Activated T-helper 1 cell treated with anti-CD3 and anti-CD28 coated beads, Interleukin-12 subunit alpha, Interleukin-12 subunit beta, Interleukin-2, Interleukin-4 antibody, amounts not matched to agents 30 ng/mL and 10 ng/mL and 1 ng/mL, durations not matched to agents 14 hours and 24 hours and 36 hours (primary cell): Measurements from ENCODE around the gene LRP1-AS. TPM values are rescaled to one million over a fixed set of nuclear protein-coding genes. Genes with fewer than 3 reads are reported as not detected.

ENCODE experiments used
- DNase-seq: peaks from one replicate; pipeline ENCODE4 v3.0.0; 2021; ENCODE audit warnings: low spot score
- H3K27ac Mint-ChIP-seq: one replicate; pipeline ENCODE4 v1.8.0; 2021; ENCODE audit warnings: mild to moderate bottlenecking, mixed read lengths
- H3K27me3 Mint-ChIP-seq: one replicate; pipeline ENCODE4 v1.8.0; 2022; ENCODE audit warnings: mild to moderate bottlenecking, moderate library complexity, mixed read lengths; ENCODE audit not compliant: insufficient read depth
- H3K36me3 Mint-ChIP-seq: one replicate; pipeline ENCODE4 v1.8.0; 2021; ENCODE audit warnings: low read depth, mixed read lengths
- H3K4me1 Mint-ChIP-seq: one replicate; pipeline ENCODE4 v1.8.0; 2021; ENCODE audit warnings: low read depth, mixed read lengths
- H3K4me3 Mint-ChIP-seq: one replicate; pipeline ENCODE4 v1.8.0; 2021; ENCODE audit warnings: mild to moderate bottlenecking, moderate library complexity, mixed read lengths
- H3K9me3 Mint-ChIP-seq: one replicate; pipeline ENCODE4 v1.8.0; 2021; ENCODE audit warnings: mixed read lengths
- intact Hi-C: fragments of 100-400 bp; cut with micrococcal nuclease; formaldehyde crosslinking; loops from one replicate; pipeline ENCODE4 v1.15.1; 2024
- total RNA-seq: library from RNA; stranded (reverse); gene quantifications from 2 replicates; pipeline ENCODE4 v1.2.3, GENCODE V29; 2022

Gene LRP1-AS
- total RNA-seq, 1 donor from 2014 or later = not detected

- Mint-ChIP-seq H3K36me3 (no peaks in the 10 kb centered on the region), H3K27ac (no peak overlapping the region), H3K27me3 (peaks cover 4% of the 10 kb centered on the region), H3K4me3 (no peak overlapping the region), H3K9me3 (no peaks in the 10 kb centered on the region), H3K4me1 (no peaks in the 10 kb centered on the region)
- no peak for DNase-seq
- intact Hi-C loops = no loop called here
Observed at GRCh38 chr12:57139796-57140649, 7.4 kb downstream of the LRP1-AS start.

DNA sequence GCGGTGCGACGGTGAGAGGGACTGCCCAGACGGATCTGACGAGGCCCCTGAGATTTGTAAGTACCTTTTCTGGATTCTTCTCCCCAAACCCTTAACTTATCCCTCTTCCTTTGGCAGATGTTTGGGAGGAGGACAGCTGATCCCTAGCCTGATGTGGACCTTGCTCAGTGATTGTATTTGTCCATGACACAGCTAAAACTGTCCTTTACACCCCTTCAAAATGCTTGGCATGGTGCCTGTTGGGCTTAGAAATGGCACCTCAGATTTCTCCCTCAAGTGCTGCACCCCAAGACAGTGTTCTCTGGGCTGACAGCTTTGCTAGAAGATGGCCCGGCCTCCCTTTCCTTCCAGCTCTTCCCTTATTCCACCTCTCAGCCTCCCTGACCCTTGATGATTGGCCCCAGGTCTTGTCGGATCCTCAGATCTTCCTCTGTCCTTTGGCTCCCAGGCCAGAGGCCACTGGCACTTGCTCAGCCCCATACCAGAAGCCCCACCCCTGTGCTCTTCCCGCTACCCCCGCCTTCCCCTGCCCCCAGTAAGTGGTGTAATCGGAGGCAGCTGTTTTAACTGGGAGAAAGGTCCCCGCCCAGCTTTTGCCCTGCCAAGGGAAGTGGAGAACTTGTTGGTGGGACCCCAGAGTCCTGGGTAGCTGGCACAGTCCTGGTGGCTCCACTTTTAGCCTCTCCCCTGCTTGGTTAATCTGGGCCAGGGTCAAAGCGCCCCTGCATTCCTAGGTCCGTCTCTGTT is 8.7 kb downstream of the LRP1-AS start:
- H3K9me3 Mint-ChIP-seq = no peaks in the 10 kb centered on the region
- peaks cover 5% of the 10 kb centered on the region for H3K27me3 Mint-ChIP-seq
- H3K27ac Mint-ChIP-seq = no peak overlapping the region
- no peak overlapping the region for H3K4me3 Mint-ChIP-seq
- H3K36me3 Mint-ChIP-seq = no peaks in the 10 kb centered on the region
- intact Hi-C loops = no loop called here
- DNase-seq = no peak
- H3K4me1 Mint-ChIP-seq = no peaks in the 10 kb centered on the region

DNA sequence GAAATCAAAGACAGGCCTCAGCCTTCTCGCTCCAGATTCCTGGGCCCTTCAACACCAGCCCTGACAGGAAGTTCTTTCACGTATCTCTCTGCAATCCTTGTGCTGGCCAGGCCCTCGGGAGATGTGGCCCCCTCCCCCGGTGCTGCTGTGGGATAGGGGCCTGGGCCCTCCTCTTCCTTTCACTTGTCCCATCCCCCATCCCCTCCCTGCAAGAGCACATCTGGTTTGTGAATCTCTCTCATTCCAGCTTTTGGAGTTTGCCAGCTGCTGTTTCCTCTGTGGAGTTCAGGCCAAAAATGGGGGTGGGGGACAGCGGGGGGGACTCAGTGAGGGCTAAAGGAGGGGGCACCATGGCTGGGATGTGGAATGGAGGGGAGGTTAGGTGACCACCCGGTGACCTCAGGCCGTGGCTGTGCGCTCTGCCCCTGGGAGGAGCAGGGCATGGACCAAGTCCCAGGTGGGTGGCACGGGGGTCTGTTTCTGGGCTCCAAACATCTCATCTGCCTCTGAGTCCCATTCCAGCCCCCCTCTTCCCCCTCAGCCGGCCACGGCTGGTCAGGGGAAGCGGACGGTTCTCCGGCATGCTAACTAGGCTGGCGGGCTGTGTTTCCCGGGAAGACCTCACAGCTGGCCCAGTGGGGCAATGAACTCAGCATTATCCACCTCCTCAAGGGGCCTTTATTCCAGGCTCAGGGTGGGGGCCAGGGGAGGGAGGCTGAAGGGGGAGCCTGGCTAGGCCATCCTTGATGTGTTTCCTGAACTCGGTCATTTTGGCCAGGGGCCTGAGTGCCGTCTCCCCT is 11.7 kb downstream of the LRP1-AS start:
- Mint-ChIP-seq H3K4me3 (no peak overlapping the region), H3K36me3 (no peaks in the 10 kb centered on the region), H3K27me3 (peaks cover 15% of the 10 kb centered on the region), H3K4me1 (no peaks in the 10 kb centered on the region), H3K27ac (no peak overlapping the region), H3K9me3 (no peaks in the 10 kb centered on the region)
- DNase-seq = no peak
- intact Hi-C loops = no loop called here

DNA sequence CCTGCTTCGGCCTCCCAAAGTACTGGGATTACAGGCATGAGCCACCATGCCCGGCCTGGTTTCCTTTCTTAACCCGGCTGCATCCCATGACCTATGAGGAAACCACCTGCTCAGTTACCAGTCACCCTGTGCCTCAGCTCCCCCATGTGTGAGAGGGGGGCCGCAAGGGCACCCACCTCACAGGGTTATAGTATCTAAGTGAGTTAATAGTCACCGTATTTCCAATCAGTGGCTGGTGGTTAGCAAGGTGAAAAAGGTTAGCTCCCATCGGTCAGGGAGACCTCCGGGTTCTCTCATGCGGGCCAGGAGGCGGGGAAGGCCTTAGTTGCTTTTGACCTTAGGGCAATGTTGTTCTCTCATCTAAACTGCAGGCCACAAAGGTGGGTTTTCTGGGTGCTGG is 12.5 kb downstream of the LRP1-AS start:
- no peaks in the 10 kb centered on the region for H3K9me3 Mint-ChIP-seq

DNA sequence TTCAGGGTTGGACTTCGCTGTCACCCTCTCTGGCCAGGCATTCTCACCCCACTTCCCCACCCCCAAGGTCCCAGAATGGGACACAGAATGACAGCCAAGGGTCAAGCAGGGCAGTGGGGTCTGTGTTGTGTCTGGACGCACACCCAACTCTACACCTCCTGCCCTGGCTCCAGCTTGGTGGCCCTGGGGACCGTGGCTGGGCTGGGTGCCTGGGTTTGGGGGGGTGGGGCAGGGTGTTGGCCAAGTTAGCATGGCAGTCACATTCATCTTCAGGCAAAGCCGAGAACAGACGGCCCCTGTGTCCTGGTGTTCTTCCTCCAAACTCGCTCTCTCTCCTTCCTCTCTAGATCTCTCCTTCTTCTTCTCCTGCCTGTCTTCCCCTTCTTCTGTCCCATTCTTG is 13.5 kb downstream of the LRP1-AS start:
- Mint-ChIP-seq H3K36me3 (no peaks in the 10 kb centered on the region), H3K27me3 (peaks cover 27% of the 10 kb centered on the region), H3K9me3 (no peaks in the 10 kb centered on the region), H3K4me3 (no peak overlapping the region), H3K4me1 (peaks cover 6% of the 10 kb centered on the region), H3K27ac (no peak overlapping the region)
- intact Hi-C loops = no loop called here
- no peak for DNase-seq

More for the DNA sequence above, 12.5 kb downstream of the LRP1-AS start:
- Mint-ChIP-seq H3K4me1 (peaks cover 2% of the 10 kb centered on the region), H3K27me3 (peaks cover 22% of the 10 kb centered on the region), H3K36me3 (no peaks in the 10 kb centered on the region), H3K27ac (no peak overlapping the region), H3K4me3 (no peak overlapping the region)
- no peak for DNase-seq
- intact Hi-C loops = no loop called here

DNA sequence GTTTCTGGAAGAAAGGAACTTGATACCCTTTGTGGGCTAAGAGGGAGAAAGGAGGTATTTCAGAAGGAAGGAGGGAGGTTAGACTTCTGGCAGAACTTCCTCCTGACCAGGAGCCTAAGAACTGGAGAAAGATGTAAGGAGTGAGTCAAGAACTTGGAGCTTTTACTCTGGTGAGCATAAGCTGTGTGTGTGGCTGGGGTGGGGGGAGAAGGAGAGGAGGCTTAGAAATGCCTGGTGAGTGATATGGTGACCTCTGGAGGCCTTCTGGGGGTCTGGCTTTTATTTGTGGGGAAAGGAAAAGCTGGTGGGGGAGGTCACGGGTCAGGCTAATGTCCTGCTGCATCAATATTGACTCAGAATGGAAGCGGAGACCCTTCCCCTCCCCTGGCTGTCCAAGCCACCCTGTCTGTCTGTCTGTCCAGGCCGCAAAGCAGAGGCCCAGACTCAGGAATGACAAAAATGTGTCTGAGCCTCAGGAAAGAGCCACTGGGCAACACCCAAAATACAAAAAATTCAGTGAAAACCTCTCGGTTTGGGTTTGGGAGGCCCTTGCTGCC is 14.3 kb downstream of the LRP1-AS start:
- H3K27me3 Mint-ChIP-seq = peaks cover 27% of the 10 kb centered on the region
- no peaks in the 10 kb centered on the region for H3K9me3 Mint-ChIP-seq
- no peak overlapping the region for H3K4me3 Mint-ChIP-seq
- no peak for DNase-seq
- H3K27ac Mint-ChIP-seq = no peak overlapping the region
- no peaks in the 10 kb centered on the region for H3K36me3 Mint-ChIP-seq
- peaks cover 6% of the 10 kb centered on the region for H3K4me1 Mint-ChIP-seq
- intact Hi-C loops = no loop called here

GRCh38 chr12:57131896-57132744 is 15.3 kb downstream of the LRP1-AS start:
- Mint-ChIP-seq H3K4me1 (peaks cover 10% of the 10 kb centered on the region), H3K27me3 (peaks cover 27% of the 10 kb centered on the region), H3K9me3 (no peaks in the 10 kb centered on the region), H3K36me3 (no peaks in the 10 kb centered on the region), H3K4me3 (no peak overlapping the region), H3K27ac (no peak overlapping the region)
- no peak for DNase-seq
- intact Hi-C loops = no loop called here

GRCh38 chr12:57130941-57131340 is 16.5 kb downstream of the LRP1-AS start:
- H3K27me3 Mint-ChIP-seq = peaks cover 38% of the 10 kb centered on the region
- H3K36me3 Mint-ChIP-seq = no peaks in the 10 kb centered on the region
- no peak overlapping the region for H3K27ac Mint-ChIP-seq
- no peak for DNase-seq
- intact Hi-C loops = no loop called here
- H3K4me3 Mint-ChIP-seq = no peak overlapping the region
- H3K9me3 Mint-ChIP-seq = no peaks in the 10 kb centered on the region
- peaks cover 17% of the 10 kb centered on the region for H3K4me1 Mint-ChIP-seq

DNA sequence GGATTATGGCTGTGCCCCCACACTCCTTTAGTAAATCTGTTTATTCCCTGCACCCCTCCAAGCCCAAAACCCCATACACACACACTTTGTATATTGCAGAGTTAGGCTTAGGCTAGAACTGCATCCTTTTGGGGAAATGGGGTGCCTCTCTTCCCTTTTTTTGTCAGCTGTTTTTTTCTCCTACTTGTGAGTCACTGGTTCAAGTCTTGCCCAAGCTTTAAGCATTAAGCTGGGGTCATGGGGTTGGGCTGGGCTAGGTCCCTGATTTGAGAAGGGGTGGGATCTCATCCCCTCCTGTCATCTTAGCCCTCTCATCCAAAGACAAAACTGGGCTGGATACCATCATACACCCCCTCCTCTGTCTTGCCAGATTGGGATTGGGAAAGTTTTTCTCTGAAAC is 17.5 kb downstream of the LRP1-AS start:
- peak overlapping the region; percentile 78 for H3K4me3 Mint-ChIP-seq
- H3K27me3 Mint-ChIP-seq = peaks cover 43% of the 10 kb centered on the region
- peaks cover 17% of the 10 kb centered on the region for H3K4me1 Mint-ChIP-seq
- no peaks in the 10 kb centered on the region for H3K9me3 Mint-ChIP-seq
- H3K36me3 Mint-ChIP-seq = no peaks in the 10 kb centered on the region
- no peak overlapping the region for H3K27ac Mint-ChIP-seq
- intact Hi-C loops = no loop called here
- no peak for DNase-seq

GRCh38 chr12:57129321-57129842 is 18.0 kb downstream of the LRP1-AS start:
- Mint-ChIP-seq H3K9me3 (peaks cover under 1% of the 10 kb centered on the region), H3K4me3 (peak overlapping the region; percentile 78), H3K27me3 (peaks cover 48% of the 10 kb centered on the region), H3K36me3 (no peaks in the 10 kb centered on the region), H3K27ac (no peak overlapping the region), H3K4me1 (peaks cover 18% of the 10 kb centered on the region)
- intact Hi-C loops = no loop called here
- no peak for DNase-seq

GRCh38 chr12:57128519-57129247 is 18.7 kb downstream of the LRP1-AS start:
- intact Hi-C loops = no loop called here
- no peak overlapping the region for H3K27ac Mint-ChIP-seq
- no peak for DNase-seq

More at GRCh38 chr12:57128519-57129247, 18.7 kb downstream of the LRP1-AS start:
- Mint-ChIP-seq H3K36me3 (peaks cover 3% of the 10 kb centered on the region), H3K27me3 (peaks cover 52% of the 10 kb centered on the region), H3K9me3 (peaks cover 8% of the 10 kb centered on the region), H3K4me1 (peaks cover 23% of the 10 kb centered on the region), H3K4me3 (no peak overlapping the region)
